NT2/D1 (cell line): Measurements from ENCODE around the gene SPSB3.

ENCODE experiments used
- DNase-seq: peaks from one replicate; pipeline ENCODE4 v3.0.0-alpha.2; 2011; ENCODE audit warnings: low read depth, low spot score
- H3K27me3 ChIP-seq: 2 replicates; pipeline ENCODE4 v1.6.0; 2011; ENCODE audit warnings: mild to moderate bottlenecking; ENCODE audit not compliant: insufficient read length, insufficient read depth
- H3K36me3 ChIP-seq: 2 replicates; pipeline ENCODE4 v1.6.1; 2011; ENCODE audit warnings: mild to moderate bottlenecking, low read length, mixed read lengths; ENCODE audit not compliant: insufficient read depth, insufficient read length
- H3K4me1 ChIP-seq: 2 replicates; pipeline ENCODE4 v1.5.1; 2011; ENCODE audit not compliant: insufficient read depth, insufficient read length
- H3K4me3 ChIP-seq: 2 replicates; pipeline ENCODE4 v1.5.1; 2011; ENCODE audit warnings: low read depth; ENCODE audit not compliant: insufficient read length
- H3K9ac ChIP-seq: 2 replicates; pipeline ENCODE4 v1.6.0; 2011; ENCODE audit warnings: low read depth; ENCODE audit not compliant: insufficient read length
- H3K9me3 ChIP-seq: 2 replicates; pipeline ENCODE4 v1.5.1; 2011; ENCODE audit warnings: mild to moderate bottlenecking, low read length; ENCODE audit not compliant: insufficient read depth
- SUZ12 ChIP-seq: IDR thresholded peaks from 2 replicates; pipeline ENCODE4 v1.6.1; 2011; ENCODE audit not compliant: insufficient read length, insufficient read depth; ENCODE audit errors: extremely low read depth
- YY1 ChIP-seq: IDR thresholded peaks from 2 replicates; pipeline ENCODE4 v1.6.1; 2011; ENCODE audit not compliant: insufficient read length, insufficient read depth
- ZNF274 ChIP-seq: IDR thresholded peaks from 2 replicates; pipeline ENCODE4 v1.6.1; 2011; ENCODE audit warnings: mild to moderate bottlenecking, low read depth, low read length

SPSB3 gene

DNA sequence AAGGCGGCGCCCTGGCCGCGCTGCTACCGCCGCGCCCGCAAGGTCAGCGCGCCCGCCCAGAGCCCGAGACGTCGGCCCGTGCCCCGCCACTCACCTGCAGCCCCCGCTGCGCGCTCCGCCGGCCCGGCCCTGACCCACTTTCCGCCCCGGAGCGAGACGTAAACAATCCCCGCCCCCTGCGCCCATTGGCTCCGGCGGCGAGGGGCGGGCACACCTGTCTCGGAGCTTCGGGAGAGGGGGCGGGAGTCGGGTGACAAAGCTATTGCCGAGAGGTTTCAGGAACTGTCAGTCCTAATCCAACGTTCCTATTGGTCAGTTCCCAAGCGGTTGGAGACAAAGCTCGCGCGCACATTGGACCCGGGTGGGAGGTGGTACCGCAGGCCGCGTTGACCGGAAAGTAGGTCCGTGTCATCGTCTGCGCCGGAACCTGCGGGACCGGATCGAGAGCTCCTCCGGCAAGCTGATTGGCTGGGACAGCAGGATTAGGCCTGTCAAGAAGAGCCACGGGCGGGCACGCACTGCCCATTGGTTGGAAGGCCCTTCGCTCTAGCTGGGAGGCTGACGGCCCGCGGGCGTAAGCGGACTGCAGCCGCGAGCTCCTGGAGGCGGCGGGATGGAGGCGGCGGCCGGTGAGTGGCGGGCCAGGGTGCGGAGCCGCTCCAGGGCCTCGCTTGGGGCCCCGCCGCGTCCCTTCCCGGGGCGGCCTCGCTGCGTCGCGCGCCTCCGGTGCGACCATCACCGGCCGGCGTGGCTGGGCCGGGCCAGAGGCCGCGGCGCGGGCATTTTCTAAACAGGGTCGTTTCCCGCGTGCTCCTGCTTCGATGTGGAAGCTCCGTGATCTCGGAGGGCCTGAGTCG lies at the start of gene SPSB3, which contains the start of gene NUBP2:
TSS of gene SPSB3 (minus strand) at position 164 of the 857 bp plus-strand sequence. CDS start 1,088 bp downstream, outside the sequence.
TSS of gene NUBP2 (plus strand) at position 553 of the 857 bp plus-strand sequence. CDS start at position 614, 61 bp downstream.
- H3K9me3 ChIP-seq = no peaks in the 10 kb centered on the region
- TF ChIP-seq YY1 = no peak
- TF ChIP-seq ZNF274 = no peak
- no peak for TF ChIP-seq SUZ12
- peak within 1 kb of the TSS; percentile 92 for H3K9ac ChIP-seq
- H3K4me1 ChIP-seq = peaks cover 18% of the 10 kb centered on the region
- DNase-seq = peak; percentile 99
- peaks cover 70% of the 10 kb centered on the region for H3K36me3 ChIP-seq
- H3K4me3 ChIP-seq = peak within 1 kb of the TSS; percentile 79
- no peaks in the 10 kb centered on the region for H3K27me3 ChIP-seq

DNA sequence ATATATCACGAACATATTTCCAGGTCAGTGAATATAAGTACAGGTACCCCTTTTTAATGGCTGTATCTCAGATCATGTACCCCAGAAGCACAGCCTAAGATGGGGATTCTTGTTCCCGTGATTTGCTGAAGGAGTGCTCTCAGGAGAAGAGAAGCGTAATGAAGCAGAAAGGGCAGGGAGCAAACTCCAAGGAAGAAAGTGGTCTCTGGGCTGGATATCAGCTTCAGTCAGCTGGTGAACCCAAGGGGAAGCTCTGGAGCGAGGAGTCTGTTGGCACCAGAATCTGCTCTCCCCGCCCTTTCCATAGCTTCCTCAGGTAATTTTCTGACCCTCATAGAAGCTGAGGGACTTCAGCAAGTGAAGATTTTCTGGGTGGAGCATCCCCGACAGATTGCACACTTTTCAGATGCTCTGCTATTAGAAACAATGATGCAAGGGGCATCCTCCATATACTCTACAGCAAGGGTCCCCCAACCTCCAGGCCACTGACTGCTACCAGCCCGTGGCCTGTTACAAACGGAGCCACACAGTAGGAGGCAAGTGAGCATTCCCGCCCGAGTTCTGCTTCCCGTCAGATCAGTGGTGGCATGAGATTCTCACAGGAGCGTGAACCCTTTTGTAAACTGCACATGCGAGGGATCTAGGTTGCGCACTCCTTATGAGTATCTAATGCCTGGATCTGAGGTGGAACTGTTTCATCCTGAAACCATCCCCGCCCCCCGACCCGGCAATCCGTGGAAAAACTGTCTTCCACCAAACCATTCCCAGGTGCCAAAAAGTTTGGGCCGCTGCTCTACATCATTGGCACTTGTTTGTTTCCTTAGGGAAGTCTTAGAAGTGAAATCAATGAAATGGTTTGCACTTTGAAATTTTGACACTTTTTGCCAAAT lies 49.1 kb upstream of the SPSB3 start:
- Histone ChIP-seq H3K4me1 (peaks cover 2% of the 10 kb centered on the region), H3K9ac (no peak overlapping the region), H3K27me3 (no peaks in the 10 kb centered on the region), H3K9me3 (no peaks in the 10 kb centered on the region), H3K4me3 (no peak overlapping the region), H3K36me3 (peaks cover 17% of the 10 kb centered on the region)
- no peak for DNase-seq
- TF ChIP-seq YY1 = no peak
- TF ChIP-seq SUZ12 = no peak
- no peak for TF ChIP-seq ZNF274

DNA sequence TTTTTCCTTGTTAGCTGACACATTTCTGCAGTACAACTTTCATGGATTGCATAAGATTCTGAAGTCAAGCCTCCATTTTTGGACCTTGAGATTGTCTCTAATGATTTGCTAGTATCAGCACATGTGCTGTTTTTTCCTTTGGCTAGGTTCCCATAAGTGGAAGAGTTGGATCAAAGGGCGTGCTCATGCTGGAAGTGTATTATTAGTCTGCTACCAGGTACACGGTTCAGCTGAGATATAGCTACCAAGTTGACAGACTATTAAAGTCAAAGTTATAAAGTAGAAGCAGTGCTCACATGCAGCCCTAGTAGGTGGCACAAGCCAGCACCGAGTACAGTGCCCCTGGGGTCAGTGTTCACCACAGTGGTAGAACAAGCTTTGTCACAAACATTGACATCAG lies 47.8 kb upstream of the SPSB3 start:
- no peak overlapping the region for H3K4me3 ChIP-seq
- H3K36me3 ChIP-seq = peaks cover 17% of the 10 kb centered on the region
- no peak overlapping the region for H3K9ac ChIP-seq
- H3K27me3 ChIP-seq = peaks cover 6% of the 10 kb centered on the region
- H3K4me1 ChIP-seq = peaks cover 2% of the 10 kb centered on the region
- no peaks in the 10 kb centered on the region for H3K9me3 ChIP-seq
- TF ChIP-seq ZNF274 = no peak
- no peak for TF ChIP-seq YY1
- TF ChIP-seq SUZ12 = no peak
- no peak for DNase-seq

DNA sequence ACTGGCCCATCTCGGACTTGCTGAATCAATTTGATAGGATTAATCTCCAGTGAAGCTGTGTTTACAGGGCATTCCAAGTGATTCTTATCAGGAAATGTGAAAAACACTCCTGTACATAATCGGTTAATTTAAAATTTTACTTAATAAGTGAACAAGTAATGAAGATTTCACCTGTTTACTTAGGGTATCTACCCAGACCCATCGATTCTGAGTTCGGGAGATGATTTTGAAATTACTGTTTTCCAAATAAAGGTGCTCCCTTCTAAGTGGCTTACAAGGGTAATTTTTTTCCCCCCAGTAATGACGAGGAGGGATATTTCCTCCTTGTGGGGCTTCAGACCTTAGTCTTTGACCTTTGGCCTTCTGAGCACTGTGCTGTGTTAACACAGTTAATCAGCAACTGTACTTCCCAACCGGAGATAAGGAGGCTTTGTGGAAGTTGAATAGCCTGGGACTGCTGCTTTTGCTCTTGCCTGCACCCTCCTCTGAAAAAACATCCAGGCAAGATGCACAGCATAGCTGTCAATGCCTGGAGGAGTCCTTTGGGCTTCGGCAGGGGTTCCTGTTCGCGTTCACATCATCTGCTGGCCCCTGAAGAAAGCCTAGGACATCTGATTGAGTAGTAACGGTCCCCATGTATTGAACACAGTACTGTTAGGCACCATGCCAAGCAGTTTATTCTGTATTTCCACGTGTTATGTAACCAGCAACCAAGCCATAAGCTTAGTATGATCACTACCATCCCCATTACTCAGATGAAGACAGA lies 46.5 kb upstream of the SPSB3 start:
- TF ChIP-seq YY1 = no peak
- TF ChIP-seq ZNF274 = no peak
- no peak for TF ChIP-seq SUZ12
- Histone ChIP-seq H3K4me3 (no peak overlapping the region), H3K36me3 (peaks cover 17% of the 10 kb centered on the region), H3K9ac (peak overlapping the region; percentile 28), H3K27me3 (peaks cover 12% of the 10 kb centered on the region), H3K4me1 (peaks cover 2% of the 10 kb centered on the region), H3K9me3 (no peaks in the 10 kb centered on the region)
- DNase-seq = no peak

DNA sequence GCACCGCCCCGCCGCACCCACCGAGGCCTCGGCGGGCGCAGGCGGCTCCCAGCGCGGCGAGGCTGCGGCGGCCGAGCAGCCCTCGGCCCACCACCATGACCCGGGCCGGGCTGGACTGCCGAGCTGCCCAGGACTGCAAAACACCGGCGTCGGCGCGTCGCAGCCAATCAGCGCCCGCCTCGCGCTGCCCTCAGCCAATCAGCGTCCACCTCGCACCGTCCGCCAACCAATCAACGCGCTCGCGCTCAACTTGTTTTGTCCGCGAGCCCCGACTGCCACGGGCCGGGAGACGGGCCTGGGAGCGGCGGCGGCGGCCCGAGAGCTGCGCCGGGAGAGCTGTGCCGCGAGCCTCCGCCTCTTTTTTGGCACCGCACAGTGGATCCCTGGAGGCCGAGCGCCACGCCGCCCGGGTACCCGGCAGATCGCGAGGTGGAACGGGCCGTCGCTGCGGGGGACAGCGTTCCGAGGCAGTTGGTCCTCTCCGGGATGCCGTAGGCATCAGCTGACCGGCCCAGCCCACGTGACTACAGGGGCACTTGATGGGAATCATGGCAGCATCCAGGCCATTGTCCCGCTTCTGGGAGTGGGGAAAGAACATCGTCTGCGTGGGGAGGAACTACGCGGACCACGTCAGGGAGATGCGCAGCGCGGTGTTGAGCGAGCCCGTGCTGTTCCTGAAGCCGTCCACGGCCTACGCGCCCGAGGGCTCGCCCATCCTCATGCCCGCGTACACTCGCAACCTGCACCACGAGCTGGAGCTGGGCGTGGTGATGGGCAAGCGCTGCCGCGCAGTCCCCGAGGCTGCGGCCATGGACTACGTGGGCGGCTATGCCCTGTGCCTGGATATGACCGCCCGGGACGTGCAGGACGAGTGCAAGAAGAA lies 44.6 kb upstream of the SPSB3 start, which contains the start of the genes FAHD1 and HAGH:
TSS of gene FAHD1 (plus strand) at position 516 of the 883 bp plus-strand sequence. CDS start at position 549, 33 bp downstream.
TSS of gene HAGH (minus strand) at position 135 of the 883 bp plus-strand sequence. CDS start at position 97, 38 bp downstream.
- DNase-seq = peak; percentile 90
- H3K4me3 ChIP-seq = peak within 1 kb of the TSS; percentile 100
- H3K9me3 ChIP-seq = no peaks in the 10 kb centered on the region
- peak within 1 kb of the TSS; percentile 99 for H3K9ac ChIP-seq
- no peak for TF ChIP-seq ZNF274
- TF ChIP-seq SUZ12 = no peak
- TF ChIP-seq YY1 = peak; percentile 86
- H3K4me1 ChIP-seq = peaks cover 2% of the 10 kb centered on the region
- peaks cover 26% of the 10 kb centered on the region for H3K36me3 ChIP-seq
- peaks cover 12% of the 10 kb centered on the region for H3K27me3 ChIP-seq
